Measurements from ENCODE around the gene ACAP2. TPM values are rescaled to one million over a fixed set of nuclear protein-coding genes. Genes with fewer than 3 reads are reported as not detected.
"Not testable (repeated sequence)": the region's sequence is repeated elsewhere in the genome, so short reads cannot be mapped to it uniquely, and the experiment has no call there.

The ACAP2 gene
- total and polyA plus RNA-seq, 3 experiments from 2014 or later = 39.5 to 47.0 (median 42.9) TPM

- H3K36me3 Mint-ChIP-seq = peaks cover 6 to 27% (median 6%) of the 10 kb centered on the region in 3 donors
- no peak for DNase-seq
- H3K4me1 ChIP-seq (ENCODE audit: insufficient read depth, low read length) = peaks cover 16% of the 10 kb centered on the region
- no peaks in the 10 kb centered on the region for H3K36me3 ChIP-seq (ENCODE audit: insufficient read depth, low read length)
- peak overlapping the region in 1 of 7 donors; percentile 36 for H3K4me3 Mint-ChIP-seq
- peaks cover 0 to 3% (median 0%) of the 10 kb centered on the region in 5 donors for H3K9me3 Mint-ChIP-seq
- peak overlapping the region in 1 of 8 donors; percentile 69 for H3K27ac Mint-ChIP-seq
- POLR2A ChIA-PET = no interaction called here
- CTCF ChIA-PET = no interaction called here
- no peak overlapping the region for H3K27ac ChIP-seq (ENCODE audit: low read depth, low read length)
- no peak overlapping the region for H3K4me3 ChIP-seq (ENCODE audit: low read length)
- peaks cover 62 to 83% (median 80%) of the 10 kb centered on the region in 3 donors for H3K4me1 Mint-ChIP-seq
- H3K9me3 ChIP-seq (ENCODE audit: low read length) = no peaks in the 10 kb centered on the region
- H3K27me3 ChIP-seq (ENCODE audit: insufficient read depth, low read length, poor library complexity, severe bottlenecking) = no peaks in the 10 kb centered on the region
- no peaks in the 10 kb centered on the region for H3K27me3 Mint-ChIP-seq
Measured at GRCh38 chr3:195411836-195412235, 31.0 kb downstream of the ACAP2 start.

GRCh38 chr3:195410546-195410945, 32.3 kb downstream of the ACAP2 start:
- Histone ChIP-seq H3K4me3 (ENCODE audit: low read length) (no peak overlapping the region), H3K27ac (ENCODE audit: low read depth, low read length) (no peak overlapping the region), H3K9me3 (ENCODE audit: low read length) (no peaks in the 10 kb centered on the region), H3K27me3 (ENCODE audit: insufficient read depth, low read length, poor library complexity, severe bottlenecking) (no peaks in the 10 kb centered on the region), H3K4me1 (ENCODE audit: insufficient read depth, low read length) (peaks cover 16% of the 10 kb centered on the region), H3K36me3 (ENCODE audit: insufficient read depth, low read length) (no peaks in the 10 kb centered on the region)
- peak overlapping the region in 3 of 8 donors; percentile 27 to 57 (median 37) for H3K27ac Mint-ChIP-seq
- ChIA-PET CTCF (no interaction called here), POLR2A (interaction anchor here (0.6 kb wide), 1 partner anchor 31 kb away, joined by 3 read pairs; no protein-coding TSS in a partner anchor)
- no peak for DNase-seq
- no peaks in the 10 kb centered on the region for H3K27me3 Mint-ChIP-seq
- peaks cover 67 to 83% (median 81%) of the 10 kb centered on the region in 3 donors for H3K4me1 Mint-ChIP-seq
- peaks cover 0 to 3% (median 0%) of the 10 kb centered on the region in 5 donors for H3K9me3 Mint-ChIP-seq
- peaks cover 6 to 28% (median 9%) of the 10 kb centered on the region in 3 donors for H3K36me3 Mint-ChIP-seq
- H3K4me3 Mint-ChIP-seq = peak overlapping the region in 2 of 7 donors; percentile 5 to 23

GRCh38 chr3:195407531-195408409, 35.0 kb downstream of the ACAP2 start:
- H3K9me3 Mint-ChIP-seq = peaks cover 0 to 3% (median 0%) of the 10 kb centered on the region in 5 donors
- peaks cover 50 to 64% (median 63%) of the 10 kb centered on the region in 3 donors for H3K4me1 Mint-ChIP-seq
- no peaks in the 10 kb centered on the region for H3K9me3 ChIP-seq (ENCODE audit: low read length)
- H3K27ac ChIP-seq (ENCODE audit: low read depth, low read length) = no peak overlapping the region
- H3K4me1 ChIP-seq (ENCODE audit: insufficient read depth, low read length) = peaks cover 29% of the 10 kb centered on the region
- CTCF ChIA-PET = interaction anchor here (1.3 kb wide), 1 partner anchor 137 kb away, joined by 3 read pairs; the partner anchor contains the start of gene XXYLT1
- no peaks in the 10 kb centered on the region for H3K27me3 Mint-ChIP-seq
- DNase-seq = no peak
- H3K4me3 Mint-ChIP-seq = peak overlapping the region in 3 of 7 donors; percentile 10 to 47 (median 38)
- H3K27me3 ChIP-seq (ENCODE audit: insufficient read depth, low read length, poor library complexity, severe bottlenecking) = no peaks in the 10 kb centered on the region
- POLR2A ChIA-PET = interaction anchor here (0.8 kb wide), 1 partner anchor 824 kb away, joined by 4 read pairs; no protein-coding TSS in a partner anchor
- H3K4me3 ChIP-seq (ENCODE audit: low read length) = no peak overlapping the region
- H3K27ac Mint-ChIP-seq = peak overlapping the region in 4 of 8 donors; percentile 37 to 78 (median 61)
- no peaks in the 10 kb centered on the region for H3K36me3 ChIP-seq (ENCODE audit: insufficient read depth, low read length)
- H3K36me3 Mint-ChIP-seq = peaks cover 6 to 28% (median 9%) of the 10 kb centered on the region in 3 donors

GRCh38 chr3:195405651-195406050, 37.2 kb downstream of the ACAP2 start:
- peaks cover 30% of the 10 kb centered on the region for H3K4me1 ChIP-seq (ENCODE audit: insufficient read depth, low read length)
- no peaks in the 10 kb centered on the region for H3K27me3 ChIP-seq (ENCODE audit: insufficient read depth, low read length, poor library complexity, severe bottlenecking)
- no peaks in the 10 kb centered on the region for H3K9me3 ChIP-seq (ENCODE audit: low read length)
- CTCF ChIA-PET = no interaction called here
- peaks cover 6 to 22% (median 9%) of the 10 kb centered on the region in 3 donors for H3K36me3 Mint-ChIP-seq
- no peak for DNase-seq
- no peaks in the 10 kb centered on the region for H3K36me3 ChIP-seq (ENCODE audit: insufficient read depth, low read length)
- H3K4me1 Mint-ChIP-seq = peaks cover 51 to 61% (median 53%) of the 10 kb centered on the region in 3 donors
- H3K27ac Mint-ChIP-seq = peak overlapping the region in 1 of 8 donors; percentile 42
- H3K4me3 Mint-ChIP-seq = no peak overlapping the region
- H3K27me3 Mint-ChIP-seq = no peaks in the 10 kb centered on the region
- peaks cover 0 to 3% (median 0%) of the 10 kb centered on the region in 5 donors for H3K9me3 Mint-ChIP-seq
- POLR2A ChIA-PET = no interaction called here
- no peak overlapping the region for H3K27ac ChIP-seq (ENCODE audit: low read depth, low read length)
- no peak overlapping the region for H3K4me3 ChIP-seq (ENCODE audit: low read length)

- Histone ChIP-seq H3K36me3 (ENCODE audit: insufficient read depth, low read length) (no peaks in the 10 kb centered on the region), H3K4me3 (ENCODE audit: low read length) (no peak overlapping the region), H3K27me3 (ENCODE audit: insufficient read depth, low read length, poor library complexity, severe bottlenecking) (no peaks in the 10 kb centered on the region), H3K4me1 (ENCODE audit: insufficient read depth, low read length) (peaks cover 16% of the 10 kb centered on the region), H3K27ac (ENCODE audit: low read depth, low read length) (no peak overlapping the region), H3K9me3 (ENCODE audit: low read length) (no peaks in the 10 kb centered on the region)
- CTCF ChIA-PET = no interaction called here
- no peak for DNase-seq
- H3K4me1 Mint-ChIP-seq = peaks cover 42 to 58% (median 43%) of the 10 kb centered on the region in 3 donors
- no peak overlapping the region for H3K27ac Mint-ChIP-seq
- POLR2A ChIA-PET = no interaction called here
- peaks cover 0 to 3% (median 0%) of the 10 kb centered on the region in 5 donors for H3K9me3 Mint-ChIP-seq
- H3K27me3 Mint-ChIP-seq = no peaks in the 10 kb centered on the region
- H3K36me3 Mint-ChIP-seq = peaks cover 6 to 13% (median 6%) of the 10 kb centered on the region in 3 donors
- H3K4me3 Mint-ChIP-seq = no peak overlapping the region
Measured at GRCh38 chr3:195403841-195404408, 38.9 kb downstream of the ACAP2 start.

- H3K9me3 Mint-ChIP-seq = peaks cover 0 to 3% (median 0%) of the 10 kb centered on the region in 5 donors
- Histone ChIP-seq H3K9me3 (ENCODE audit: low read length) (no peaks in the 10 kb centered on the region), H3K36me3 (ENCODE audit: insufficient read depth, low read length) (no peaks in the 10 kb centered on the region), H3K4me1 (ENCODE audit: insufficient read depth, low read length) (peaks cover 14% of the 10 kb centered on the region), H3K4me3 (ENCODE audit: low read length) (no peak overlapping the region), H3K27ac (ENCODE audit: low read depth, low read length) (no peak overlapping the region), H3K27me3 (ENCODE audit: insufficient read depth, low read length, poor library complexity, severe bottlenecking) (no peaks in the 10 kb centered on the region)
- H3K4me1 Mint-ChIP-seq = peaks cover 42 to 56% (median 43%) of the 10 kb centered on the region in 3 donors
- H3K4me3 Mint-ChIP-seq = no peak overlapping the region
- DNase-seq = no peak
- no peak overlapping the region for H3K27ac Mint-ChIP-seq
- H3K27me3 Mint-ChIP-seq = no peaks in the 10 kb centered on the region
- ChIA-PET CTCF (no interaction called here), POLR2A (no interaction called here)
- H3K36me3 Mint-ChIP-seq = peaks cover 3 to 7% (median 6%) of the 10 kb centered on the region in 3 donors
Measured at GRCh38 chr3:195403244-195403643, 39.6 kb downstream of the ACAP2 start.

- H3K27me3 ChIP-seq (ENCODE audit: insufficient read depth, low read length, poor library complexity, severe bottlenecking) = no peaks in the 10 kb centered on the region
- H3K4me3 ChIP-seq (ENCODE audit: low read length) = no peak overlapping the region
- Mint-ChIP-seq H3K4me1 (peaks cover 45 to 60% (median 46%) of the 10 kb centered on the region in 3 donors), H3K4me3 (no peak overlapping the region), H3K27ac (peak overlapping the region in 4 of 8 donors; percentile 15 to 40 (median 25)), H3K36me3 (peaks cover 0 to 3% (median 1%) of the 10 kb centered on the region in 3 donors), H3K27me3 (no peaks in the 10 kb centered on the region), H3K9me3 (no peaks in the 10 kb centered on the region)
- ChIA-PET CTCF (no interaction called here), POLR2A (no interaction called here)
- H3K36me3 ChIP-seq (ENCODE audit: insufficient read depth, low read length) = no peaks in the 10 kb centered on the region
- peaks cover 21% of the 10 kb centered on the region for H3K4me1 ChIP-seq (ENCODE audit: insufficient read depth, low read length)
- H3K9me3 ChIP-seq (ENCODE audit: low read length) = no peaks in the 10 kb centered on the region
- no peak for DNase-seq
- H3K27ac ChIP-seq (ENCODE audit: low read depth, low read length) = no peak overlapping the region
Measured at GRCh38 chr3:195401943-195402342, 40.9 kb downstream of the ACAP2 start.

GRCh38 chr3:195398460-195398859, 44.4 kb downstream of the ACAP2 start:
- H3K9me3 Mint-ChIP-seq; DNase-seq; CTCF ChIA-PET; H3K27ac ChIP-seq (ENCODE audit: low read depth, low read length); H3K27me3 Mint-ChIP-seq; H3K36me3 Mint-ChIP-seq; POLR2A ChIA-PET; H3K36me3 ChIP-seq (ENCODE audit: insufficient read depth, low read length); H3K27me3 ChIP-seq (ENCODE audit: insufficient read depth, low read length, poor library complexity, severe bottlenecking); H3K9me3 ChIP-seq (ENCODE audit: low read length); H3K4me3 Mint-ChIP-seq; H3K4me3 ChIP-seq (ENCODE audit: low read length): not testable (repeated sequence)
- peaks cover 54 to 61% (median 56%) of the 10 kb centered on the region in 3 donors for H3K4me1 Mint-ChIP-seq
- peaks cover 28% of the 10 kb centered on the region for H3K4me1 ChIP-seq (ENCODE audit: insufficient read depth, low read length)
- peak overlapping the region in 2 of 8 donors; percentile 8 to 22 for H3K27ac Mint-ChIP-seq
